Testis (tissue), 3 donors: ENCODE data around the gene LRMDA. TPM values are rescaled to one million over a fixed set of nuclear protein-coding genes. Genes with fewer than 3 reads are reported as not detected.

Source experiments
- DNase-seq: peaks from one replicate; pipeline ENCODE4 v3.0.0-alpha.2; 2019
- H3K27ac ChIP-seq, 2 donors: fragments of 200-600 bp; sonication (generic); one replicate each; pipeline ENCODE4 v1.5.1; 2019
- H3K27me3 ChIP-seq: fragments of 200-600 bp; sonication (generic); one replicate; pipeline ENCODE4 v1.5.1; 2019
- H3K36me3 ChIP-seq: fragments of 200-600 bp; sonication (generic); one replicate; pipeline ENCODE4 v1.5.1; 2017; ENCODE audit warnings: low read depth; ENCODE audit errors: missing control alignments
- H3K4me1 ChIP-seq: fragments of 200-600 bp; sonication (generic); one replicate; pipeline ENCODE4 v1.5.1; 2019
- H3K4me3 ChIP-seq, 2 donors: fragments of 200-600 bp; sonication (generic); one replicate each; pipeline ENCODE4 v1.5.1; 2017 to 2019
- H3K9me3 ChIP-seq: fragments of 200-600 bp; sonication (generic); one replicate; pipeline ENCODE4 v1.5.1; 2017
- POLR2A ChIP-seq: fragments of 450-650 bp; IDR thresholded peaks from one replicate; pipeline ENCODE4 v1.6.1; 2017; ENCODE audit warnings: antibody characterized with exemption, mild to moderate bottlenecking, moderate library complexity
- WGBS, 2 donors: methylation state at CpG; one replicate each; pipeline ENCODE4 v1.1.5; 2018; 5-methylcytosine and 5-hydroxymethylcytosine counted together
- intact Hi-C: fragments of 100-400 bp; cut with DNase I; formaldehyde crosslinking; loops from one replicate; pipeline ENCODE4 v1.15.1; 2023; ENCODE audit warnings: low total_unique reads
- polyA plus RNA-seq: library from polyadenylated mRNA; stranded (reverse); fragments of 350-450 nt; fragmentation: Illumina TruSeq; extraction: RNeasy Lipid Tissue Mini Kit (QIAGEN cat#74804); gene quantifications from one replicate; pipeline ENCODE4 v1.2.3, GENCODE V29; 2014; ENCODE audit warnings: low read depth, low replicate concordance; ENCODE audit not compliant: insufficient read depth
- total RNA-seq, 2 donors: library from RNA; depleted of rRNA; stranded (reverse); fragments of >200 nt; gene quantifications; one replicate each; pipeline ENCODE4 v1.2.3, GENCODE V29; 2016
- TF ChIP-seq, protein P1 (sequence below), 3 experiments: fragments of 450-650 bp in 2 of 3; fragments of 200-600 bp in 1 of 3; sonication (generic) in 1 of 3; IDR thresholded peaks; one replicate each; pipeline ENCODE4 v1.5.1; 2016 to 2019; ENCODE audit warnings: antibody characterized with exemption in 3 of 3, mild to moderate bottlenecking in 2 of 3, moderate library complexity in 1 of 3

Gene LRMDA
- total and polyA plus RNA-seq, 3 donors from 2014 or later: 7.6 to 13.8 (median 10.6) TPM

DNA sequence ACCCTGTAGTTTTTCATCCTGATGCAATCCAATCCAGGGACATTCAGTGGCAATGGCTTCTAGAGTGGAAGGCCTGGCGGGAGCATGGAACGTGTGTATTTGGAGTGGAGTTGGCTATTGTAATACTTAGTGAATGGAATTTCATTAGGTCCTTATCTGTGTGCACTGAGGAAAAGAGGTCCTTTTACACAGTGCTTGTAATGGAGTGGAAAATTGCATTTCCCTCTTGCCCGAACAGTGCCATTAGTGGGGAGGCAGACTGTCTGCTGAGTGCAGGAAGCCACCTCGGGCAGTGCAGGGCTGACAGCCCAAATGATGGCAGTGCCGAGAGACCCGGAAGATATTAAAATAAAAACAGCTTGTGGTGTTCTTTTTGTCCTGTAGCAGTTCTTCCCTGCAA is 786.6 kb downstream of the LRMDA start:
- Histone ChIP-seq H3K9me3 (no peaks in the 10 kb centered on the region), H3K27ac (no peak overlapping the region), H3K4me1 (no peaks in the 10 kb centered on the region), H3K36me3 (no peaks in the 10 kb centered on the region), H3K4me3 (no peak overlapping the region), H3K27me3 (no peaks in the 10 kb centered on the region)
- no peak for TF ChIP-seq POLR2A
- TF ChIP-seq, protein P1, sequence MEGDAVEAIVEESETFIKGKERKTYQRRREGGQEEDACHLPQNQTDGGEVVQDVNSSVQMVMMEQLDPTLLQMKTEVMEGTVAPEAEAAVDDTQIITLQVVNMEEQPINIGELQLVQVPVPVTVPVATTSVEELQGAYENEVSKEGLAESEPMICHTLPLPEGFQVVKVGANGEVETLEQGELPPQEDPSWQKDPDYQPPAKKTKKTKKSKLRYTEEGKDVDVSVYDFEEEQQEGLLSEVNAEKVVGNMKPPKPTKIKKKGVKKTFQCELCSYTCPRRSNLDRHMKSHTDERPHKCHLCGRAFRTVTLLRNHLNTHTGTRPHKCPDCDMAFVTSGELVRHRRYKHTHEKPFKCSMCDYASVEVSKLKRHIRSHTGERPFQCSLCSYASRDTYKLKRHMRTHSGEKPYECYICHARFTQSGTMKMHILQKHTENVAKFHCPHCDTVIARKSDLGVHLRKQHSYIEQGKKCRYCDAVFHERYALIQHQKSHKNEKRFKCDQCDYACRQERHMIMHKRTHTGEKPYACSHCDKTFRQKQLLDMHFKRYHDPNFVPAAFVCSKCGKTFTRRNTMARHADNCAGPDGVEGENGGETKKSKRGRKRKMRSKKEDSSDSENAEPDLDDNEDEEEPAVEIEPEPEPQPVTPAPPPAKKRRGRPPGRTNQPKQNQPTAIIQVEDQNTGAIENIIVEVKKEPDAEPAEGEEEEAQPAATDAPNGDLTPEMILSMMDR (IDR thresholded peaks at IDR 0.05): no peak
- intact Hi-C loops: no loop called here
- 91 to 94% methylated on average over 6 of the region's 6 CpGs for WGBS, 2 donors
- no peak for DNase-seq

DNA sequence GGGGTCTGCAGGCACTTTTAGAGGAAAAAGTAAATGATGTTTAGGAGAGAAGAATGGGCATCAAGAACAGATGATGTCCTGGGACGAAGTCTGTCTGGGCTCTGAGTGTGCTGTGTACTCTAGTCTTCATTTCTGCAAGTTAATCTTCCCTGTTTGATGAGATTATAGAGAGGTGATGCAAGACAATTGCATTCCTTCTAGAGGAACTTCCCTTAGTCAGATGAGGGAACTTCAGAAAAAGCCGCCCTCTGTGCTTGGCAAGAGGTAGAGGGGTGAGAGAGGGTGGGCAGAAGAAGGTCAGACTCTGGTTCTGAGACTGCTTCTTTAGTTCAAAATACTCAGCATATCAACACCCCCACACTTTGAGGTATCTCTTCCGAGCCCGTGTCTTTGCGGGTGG is 797.9 kb downstream of the LRMDA start:
- TF ChIP-seq, protein P1 (IDR thresholded peaks at IDR 0.05): no peak
- no peak for TF ChIP-seq POLR2A
- Histone ChIP-seq H3K4me1 (no peaks in the 10 kb centered on the region), H3K4me3 (no peak overlapping the region), H3K27ac (no peak overlapping the region), H3K36me3 (no peaks in the 10 kb centered on the region), H3K9me3 (no peaks in the 10 kb centered on the region), H3K27me3 (no peaks in the 10 kb centered on the region)
- no peak for DNase-seq
- intact Hi-C loops: no loop called here
- WGBS, 2 donors: 70 to 86% methylated on average over 5 of the region's 5 CpGs

DNA sequence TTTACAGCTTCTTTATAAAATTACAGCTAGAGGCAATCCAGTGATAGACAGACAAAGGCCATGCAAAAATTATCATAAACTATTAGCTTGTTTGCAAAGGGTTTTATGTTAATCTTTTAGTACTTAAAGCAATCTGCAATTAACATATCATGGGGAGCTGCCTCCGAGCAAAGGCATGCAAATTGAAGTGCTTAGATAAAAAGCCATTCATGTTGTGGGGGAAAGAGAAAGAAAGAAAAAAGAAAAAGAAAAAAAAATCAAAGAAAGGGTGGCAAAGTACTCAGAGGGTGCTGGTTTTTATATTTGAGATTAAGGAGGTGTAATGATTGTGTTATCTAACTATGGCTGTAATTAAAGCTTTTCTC is 799.5 kb downstream of the LRMDA start:
- no peaks in the 10 kb centered on the region for H3K9me3 ChIP-seq
- no peak for DNase-seq

DNA sequence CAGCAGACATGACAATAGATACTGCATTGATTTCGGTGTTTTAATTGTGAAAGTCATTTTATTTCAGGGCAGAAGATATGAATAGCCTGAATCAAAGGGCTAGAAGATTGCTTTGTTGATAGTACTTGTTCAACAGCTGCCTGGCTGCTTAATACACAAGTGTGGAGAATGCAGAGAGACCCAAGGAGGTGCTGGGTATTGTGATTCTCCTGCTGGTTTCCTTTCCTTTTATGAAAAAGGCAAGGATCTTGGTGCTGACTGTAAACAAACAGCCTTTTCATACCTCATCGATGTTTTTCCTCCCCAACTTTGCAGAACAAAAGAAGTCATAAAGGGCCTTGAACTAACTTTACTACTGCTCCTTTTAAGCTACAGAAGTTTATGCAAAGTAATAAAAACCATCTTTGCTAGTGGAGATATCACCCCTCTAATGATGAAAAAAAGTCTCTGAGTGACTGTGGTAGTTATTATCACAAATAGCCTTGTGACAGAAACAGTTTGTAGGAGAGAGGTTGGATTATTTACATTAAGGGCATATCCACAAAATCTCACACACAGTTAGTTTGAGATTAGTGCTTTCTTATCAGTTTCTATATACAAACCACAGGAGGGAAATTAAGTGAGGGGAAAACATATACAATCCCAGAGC is 800.0 kb downstream of the LRMDA start:
- intact Hi-C loops: no loop called here
- no peaks in the 10 kb centered on the region for H3K9me3 ChIP-seq
- DNase-seq: no peak
- no peaks in the 10 kb centered on the region for H3K36me3 ChIP-seq
- H3K4me3 ChIP-seq: no peak overlapping the region
- no peak overlapping the region for H3K27ac ChIP-seq
- no peaks in the 10 kb centered on the region for H3K4me1 ChIP-seq
- H3K27me3 ChIP-seq: no peaks in the 10 kb centered on the region
- WGBS, 2 donors: 40 to 43% methylated on average over 2 of the region's 2 CpGs
- TF ChIP-seq POLR2A: no peak
- TF ChIP-seq, protein P1 (IDR thresholded peaks at IDR 0.05): no peak

More for the DNA sequence above, 799.5 kb downstream of the LRMDA start:
- no peaks in the 10 kb centered on the region for H3K36me3 ChIP-seq
- H3K4me1 ChIP-seq: no peaks in the 10 kb centered on the region
- WGBS, 2 donors: 51 to 52% methylated on average over 1 of the region's 1 CpG
- intact Hi-C loops: no loop called here
- no peak for TF ChIP-seq POLR2A
- TF ChIP-seq, protein P1 (IDR thresholded peaks at IDR 0.05): no peak
- no peaks in the 10 kb centered on the region for H3K27me3 ChIP-seq
- no peak overlapping the region for H3K4me3 ChIP-seq
- no peak overlapping the region for H3K27ac ChIP-seq
